ENCODE data around the gene GMDS.
"Not testable (repeated sequence)": the region's sequence is repeated elsewhere in the genome, so short reads cannot be mapped to it uniquely, and the experiment has no call there.

GMDS gene

GRCh38 chr6:1760876-1761275, 484.5 kb downstream of the GMDS start:
- DNase-seq, result no peak

- DNase-seq, result no peak
Observed at GRCh38 chr6:1759870-1760269, 485.5 kb downstream of the GMDS start.

- DNase-seq, result no peak
Observed at GRCh38 chr6:1758076-1758679, 487.2 kb downstream of the GMDS start.

- no peak for DNase-seq
Observed at GRCh38 chr6:1757131-1757530, 488.3 kb downstream of the GMDS start.

- no peak for DNase-seq
Observed at GRCh38 chr6:1756472-1757129, 488.8 kb downstream of the GMDS start.

GRCh38 chr6:1751063-1751462, 494.3 kb downstream of the GMDS start:
- DNase-seq, result not testable (repeated sequence)

GRCh38 chr6:1749041-1749440, 496.4 kb downstream of the GMDS start:
- DNase-seq, result no peak

- DNase-seq, result no peak
Observed at GRCh38 chr6:1747531-1747930, 497.9 kb downstream of the GMDS start.

GRCh38 chr6:1747003-1747402, 498.4 kb downstream of the GMDS start:
- DNase-seq, result no peak

- DNase-seq, result no peak
Observed at GRCh38 chr6:1745814-1746213, 499.6 kb downstream of the GMDS start.

GRCh38 chr6:1744543-1744942, 500.9 kb downstream of the GMDS start:
- DNase-seq, result no peak

- DNase-seq, result no peak
Observed at GRCh38 chr6:1739680-1740079, 505.7 kb downstream of the GMDS start.

- DNase-seq, result no peak
Observed at GRCh38 chr6:1739220-1739619, 506.2 kb downstream of the GMDS start.

GRCh38 chr6:1738558-1739081, 506.8 kb downstream of the GMDS start:
- no peak for DNase-seq

GRCh38 chr6:1737463-1738311, 507.7 kb downstream of the GMDS start:
- DNase-seq, result no peak

- no peak for DNase-seq
Observed at GRCh38 chr6:1736346-1737105, 508.9 kb downstream of the GMDS start.

- DNase-seq, result no peak
Observed at GRCh38 chr6:1735239-1735803, 510.1 kb downstream of the GMDS start.

- no peak for DNase-seq
Observed at GRCh38 chr6:1730882-1731281, 514.5 kb downstream of the GMDS start.

- DNase-seq, result no peak
Observed at GRCh38 chr6:1729750-1730140, 515.7 kb downstream of the GMDS start.

GRCh38 chr6:1729133-1729749, 516.2 kb downstream of the GMDS start:
- no peak for DNase-seq

- no peak for DNase-seq
Observed at GRCh38 chr6:1726341-1726768, 519.0 kb downstream of the GMDS start.

GRCh38 chr6:1724616-1725015, 520.8 kb downstream of the GMDS start:
- no peak for DNase-seq

Data from CD4-positive, alpha-beta T cell treated with Interferon alpha-2 for 1 hour (primary cell).